ENCODE results near the gene CACNA1C. TPM values are rescaled to one million over a fixed set of nuclear protein-coding genes. Genes with fewer than 3 reads are reported as not detected.

CACNA1C gene
- total and polyA plus RNA-seq, 10 of the 15 experiments (the other 5 are each of a cell fraction or from before 2014, with no cell fraction given), result under 0.01 to 0.15 (median 0.09) TPM; not detected in 5

GRCh38 chr12:2649201-2650030 is 596.6 kb downstream of the CACNA1C start:
- TF ChIP-seq WRNIP1 (IDR thresholded peaks at IDR 0.05; ENCODE audit: borderline replicate concordance, low read depth, low read length) (no peak), ZNF274 (IDR thresholded peaks at IDR 0.05; ENCODE audit: insufficient read depth, insufficient read length) (no peak), GABPA (IDR thresholded peaks at IDR 0.05; ENCODE audit: low read depth) (no peak)
- TF ChIP-seq, protein P1, sequence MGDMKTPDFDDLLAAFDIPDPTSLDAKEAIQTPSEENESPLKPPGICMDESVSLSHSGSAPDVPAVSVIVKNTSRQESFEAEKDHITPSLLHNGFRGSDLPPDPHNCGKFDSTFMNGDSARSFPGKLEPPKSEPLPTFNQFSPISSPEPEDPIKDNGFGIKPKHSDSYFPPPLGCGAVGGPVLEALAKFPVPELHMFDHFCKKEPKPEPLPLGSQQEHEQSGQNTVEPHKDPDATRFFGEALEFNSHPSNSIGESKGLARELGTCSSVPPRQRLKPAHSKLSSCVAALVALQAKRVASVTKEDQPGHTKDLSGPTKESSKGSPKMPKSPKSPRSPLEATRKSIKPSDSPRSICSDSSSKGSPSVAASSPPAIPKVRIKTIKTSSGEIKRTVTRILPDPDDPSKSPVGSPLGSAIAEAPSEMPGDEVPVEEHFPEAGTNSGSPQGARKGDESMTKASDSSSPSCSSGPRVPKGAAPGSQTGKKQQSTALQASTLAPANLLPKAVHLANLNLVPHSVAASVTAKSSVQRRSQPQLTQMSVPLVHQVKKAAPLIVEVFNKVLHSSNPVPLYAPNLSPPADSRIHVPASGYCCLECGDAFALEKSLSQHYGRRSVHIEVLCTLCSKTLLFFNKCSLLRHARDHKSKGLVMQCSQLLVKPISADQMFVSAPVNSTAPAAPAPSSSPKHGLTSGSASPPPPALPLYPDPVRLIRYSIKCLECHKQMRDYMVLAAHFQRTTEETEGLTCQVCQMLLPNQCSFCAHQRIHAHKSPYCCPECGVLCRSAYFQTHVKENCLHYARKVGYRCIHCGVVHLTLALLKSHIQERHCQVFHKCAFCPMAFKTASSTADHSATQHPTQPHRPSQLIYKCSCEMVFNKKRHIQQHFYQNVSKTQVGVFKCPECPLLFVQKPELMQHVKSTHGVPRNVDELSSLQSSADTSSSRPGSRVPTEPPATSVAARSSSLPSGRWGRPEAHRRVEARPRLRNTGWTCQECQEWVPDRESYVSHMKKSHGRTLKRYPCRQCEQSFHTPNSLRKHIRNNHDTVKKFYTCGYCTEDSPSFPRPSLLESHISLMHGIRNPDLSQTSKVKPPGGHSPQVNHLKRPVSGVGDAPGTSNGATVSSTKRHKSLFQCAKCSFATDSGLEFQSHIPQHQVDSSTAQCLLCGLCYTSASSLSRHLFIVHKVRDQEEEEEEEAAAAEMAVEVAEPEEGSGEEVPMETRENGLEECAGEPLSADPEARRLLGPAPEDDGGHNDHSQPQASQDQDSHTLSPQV (IDR thresholded peaks at IDR 0.05), result no peak
- Histone ChIP-seq H3K36me3 (ENCODE audit: control insufficient read depth in 2 of 2, insufficient read depth in 2 of 2, low read length in 1 of 2) (no peaks in the 10 kb centered on the region), H3K4me3 (no peak overlapping the region), H3K9me3 (replicated peaks; ENCODE audit: control insufficient read depth, insufficient read depth, low read length) (no peaks in the 10 kb centered on the region), H3K4me2 (ENCODE audit: control insufficient read depth, insufficient read depth) (no peak overlapping the region), H3K27ac (ENCODE audit: control insufficient read depth, insufficient read depth) (no peak overlapping the region), H3K4me1 (ENCODE audit: control insufficient read depth, insufficient read depth, low read length) (no peaks in the 10 kb centered on the region), H3K9ac (ENCODE audit: control insufficient read depth, insufficient read depth, low read length) (no peak overlapping the region), H3K79me2 (ENCODE audit: control insufficient read depth, insufficient read depth, low read length) (no peaks in the 10 kb centered on the region), H4K20me1 (ENCODE audit: control insufficient read depth, insufficient read depth) (no peaks in the 10 kb centered on the region), H3K27me3 (replicated peaks in 1 of 2; ENCODE audit: control insufficient read depth in 2 of 2, insufficient read depth in 2 of 2, low read length in 1 of 2) (peaks cover 10 to 14% of the 10 kb centered on the region in 2 experiments), H2AFZ (ENCODE audit: control insufficient read depth, low read depth, low read length) (no peak overlapping the region)
- POLR2A ChIA-PET, result no interaction called here
- WGBS (ENCODE audit: insufficient coverage, insufficient replicate concordance, low lambda C conversion rate, missing lambda C conversion rate), result 44% methylated on average over 16 of the region's 16 CpGs
- intact Hi-C loops (cut with micrococcal nuclease; ENCODE audit: unreplicated experiment) (no loop called here), in situ Hi-C loops (cut with MboI) (no loop called here)
- DNase-seq (ENCODE audit: low read depth, low spot score), result no peak
- CTCF ChIA-PET, result no interaction called here
- RAD21 ChIA-PET (ENCODE audit: unreplicated experiment), result no interaction called here
- ATAC-seq, result no peak
- no peak for FAIRE-seq
- SMC1A ChIA-PET (ENCODE audit: uncharacterized antibody, unreplicated experiment), result no interaction called here
- no TSS peak for BruUV-seq (replicated peaks)

Data from GM12878 (cell line).